DLD1 (cell line): Measurements from ENCODE around the gene INTS13.
"Not testable (repeated sequence)": the region's sequence is repeated elsewhere in the genome, so short reads cannot be mapped to it uniquely, and the experiment has no call there.

Experiments used
- in situ Hi-C: cut with HindIII; loops from 2 replicates; pipeline ENCODE4 v1.10.0; 2017; ENCODE audit warnings: low sequenced_read_pairs

INTS13 gene

DNA sequence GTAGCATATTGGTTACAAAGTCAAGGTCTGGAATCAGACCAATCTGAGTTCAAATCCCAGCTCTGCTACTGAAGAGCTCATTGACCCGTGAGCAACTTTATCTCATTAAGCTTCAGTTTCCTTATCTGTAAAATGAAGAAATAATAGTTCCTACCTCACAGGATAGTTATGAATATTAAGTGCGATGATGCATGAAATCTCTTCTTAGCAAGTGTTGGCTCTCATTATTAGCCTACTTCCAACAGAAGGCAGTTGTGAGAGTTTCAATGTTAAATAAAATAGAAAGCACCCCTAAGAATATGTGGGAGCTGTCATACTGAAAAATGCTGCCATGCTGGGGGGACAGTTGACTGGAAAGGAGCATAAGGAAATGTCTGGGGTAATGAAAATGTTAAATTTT, 65.8 kb downstream of the INTS13 start:
- in situ Hi-C loops, result no loop called here

DNA sequence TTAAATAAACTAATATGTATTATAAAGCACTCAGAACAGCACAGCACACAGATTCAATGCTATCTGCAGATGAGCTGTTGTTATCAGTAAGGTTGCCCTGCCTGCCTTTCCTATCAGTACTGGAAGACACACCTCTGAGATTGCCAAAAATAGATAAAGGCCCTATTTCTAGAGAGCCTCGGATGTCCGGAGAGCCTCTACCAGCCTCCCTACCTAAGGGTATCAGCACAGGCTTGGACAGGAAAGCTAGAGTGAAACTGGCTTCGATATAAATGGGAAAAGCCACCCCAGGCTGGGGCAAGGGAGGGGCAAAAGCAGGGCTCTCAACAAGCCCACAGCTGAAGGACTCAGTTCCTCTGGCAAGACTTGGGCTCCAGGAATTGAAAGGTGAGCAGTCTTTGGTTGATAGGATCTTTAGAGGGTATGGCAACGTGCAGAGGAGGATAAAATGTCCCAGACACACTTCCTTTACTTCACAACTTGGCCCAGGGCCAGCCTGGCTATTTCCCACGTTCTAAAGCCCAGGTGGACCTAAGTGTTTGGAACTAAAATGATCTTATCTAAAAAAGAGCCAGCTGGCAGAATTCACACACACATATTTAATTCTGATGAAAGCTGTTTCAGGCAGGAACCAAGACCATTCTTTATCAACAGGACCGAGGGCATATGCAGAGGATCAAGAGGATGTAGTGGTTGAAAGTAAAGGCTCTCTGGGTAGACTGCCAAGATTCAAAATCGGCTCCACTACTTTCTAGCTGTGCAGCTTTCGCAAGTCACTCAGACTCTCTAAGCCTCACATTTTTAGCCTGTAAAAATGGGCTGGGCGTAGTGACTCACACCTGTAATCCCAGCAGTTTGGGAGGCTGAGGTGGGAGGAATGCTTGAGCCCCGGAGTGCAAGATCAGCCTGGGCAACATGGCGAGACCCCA, 67.0 kb downstream of the INTS13 start:
- in situ Hi-C loops, result no loop called here

DNA sequence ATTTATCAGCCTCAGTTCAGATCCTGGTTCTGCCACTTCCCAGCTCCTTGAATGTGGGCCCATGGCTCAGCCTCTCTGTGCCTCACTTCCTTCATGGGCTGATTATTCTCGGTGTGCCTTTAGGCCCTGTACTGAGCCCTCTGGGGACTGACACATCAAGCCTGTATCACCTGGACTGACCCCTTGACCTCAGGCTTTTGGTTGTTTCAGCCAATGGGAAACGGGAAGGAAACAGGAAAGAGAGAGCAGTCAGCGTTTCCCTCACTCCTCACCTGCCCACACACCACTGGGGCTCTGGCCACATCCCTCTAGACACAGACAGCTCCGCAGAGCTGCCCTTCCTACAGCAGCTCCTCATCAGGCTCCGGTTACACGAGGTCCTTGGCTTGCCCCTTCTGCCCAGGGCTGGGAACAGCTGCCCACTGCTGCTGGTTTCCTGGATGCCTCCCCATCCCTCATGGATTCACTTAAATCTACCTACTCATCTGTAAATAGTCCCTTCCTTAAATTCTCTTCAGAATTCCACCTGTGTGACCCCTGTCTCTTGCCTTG, 67.8 kb downstream of the INTS13 start:
- in situ Hi-C loops, result no loop called here

DNA sequence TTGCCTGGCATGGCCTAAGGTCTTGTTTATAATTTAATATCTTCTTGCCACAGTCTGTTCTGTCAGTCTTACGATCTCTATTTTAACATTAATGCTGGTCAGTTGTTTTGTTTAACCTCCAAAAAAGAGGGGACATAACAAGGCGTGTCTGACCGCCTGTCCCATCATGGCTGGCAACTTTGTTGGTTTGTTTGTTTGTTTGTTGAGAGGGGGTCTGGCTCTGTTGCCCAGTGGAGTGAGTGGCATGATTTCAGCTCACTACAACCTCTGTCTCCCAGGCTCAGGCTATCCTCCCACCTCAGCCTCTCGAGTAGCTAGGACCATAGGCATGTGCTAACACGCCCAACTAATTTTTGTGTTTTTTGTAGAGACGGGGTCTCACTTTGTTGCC, 68.7 kb downstream of the INTS13 start:
- in situ Hi-C loops, result no loop called here

DNA sequence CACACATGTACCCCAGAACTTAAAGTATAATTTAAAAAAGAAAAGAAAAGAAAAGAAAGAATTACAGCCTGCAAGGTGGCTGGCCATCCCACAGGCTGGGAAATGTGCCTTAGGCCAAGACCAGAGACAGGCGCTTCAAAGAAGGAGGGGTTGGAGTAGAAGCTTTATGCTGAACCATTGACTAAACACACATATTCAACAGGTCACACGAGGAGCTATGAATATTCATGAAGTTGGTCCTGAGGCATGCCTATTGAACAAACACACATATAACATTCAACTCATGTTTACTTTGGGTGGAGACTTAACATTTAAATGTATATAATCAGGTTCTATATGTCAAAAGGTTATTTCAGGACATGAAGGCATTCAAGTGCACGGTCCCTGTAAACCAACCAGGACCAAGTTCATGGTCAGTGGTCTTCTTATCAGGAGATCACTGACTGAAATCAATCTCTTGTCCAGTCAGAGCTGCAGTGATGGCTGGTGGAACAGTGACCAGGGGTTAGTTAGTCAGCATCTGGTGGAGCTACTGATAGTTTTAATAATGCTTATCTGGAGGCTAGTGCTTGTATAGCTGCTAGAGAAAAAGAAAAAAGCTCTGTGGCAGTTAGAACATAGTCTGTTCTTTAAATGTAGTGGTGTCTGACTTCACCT, 69.2 kb downstream of the INTS13 start:
- in situ Hi-C loops, result no loop called here

DNA sequence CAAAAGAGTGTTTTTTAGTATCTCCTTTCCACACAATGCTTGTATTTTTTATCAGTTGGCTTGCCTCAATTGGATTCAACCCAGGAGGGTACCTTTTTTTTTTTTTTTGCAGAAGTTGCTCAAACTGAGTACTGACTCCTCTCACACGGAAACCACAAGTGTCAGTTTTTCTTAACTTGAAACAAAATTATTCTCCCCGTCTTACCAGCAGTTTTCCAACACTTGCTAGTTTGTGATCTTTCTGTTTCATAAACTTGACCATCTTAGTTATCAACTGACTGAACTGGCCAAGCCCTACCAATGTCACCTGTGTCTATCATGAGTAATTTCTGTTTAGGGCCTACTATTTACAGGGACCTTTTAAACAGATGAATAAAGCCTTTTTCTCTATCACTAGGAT, 70.7 kb downstream of the INTS13 start:
- in situ Hi-C loops, result no loop called here

DNA sequence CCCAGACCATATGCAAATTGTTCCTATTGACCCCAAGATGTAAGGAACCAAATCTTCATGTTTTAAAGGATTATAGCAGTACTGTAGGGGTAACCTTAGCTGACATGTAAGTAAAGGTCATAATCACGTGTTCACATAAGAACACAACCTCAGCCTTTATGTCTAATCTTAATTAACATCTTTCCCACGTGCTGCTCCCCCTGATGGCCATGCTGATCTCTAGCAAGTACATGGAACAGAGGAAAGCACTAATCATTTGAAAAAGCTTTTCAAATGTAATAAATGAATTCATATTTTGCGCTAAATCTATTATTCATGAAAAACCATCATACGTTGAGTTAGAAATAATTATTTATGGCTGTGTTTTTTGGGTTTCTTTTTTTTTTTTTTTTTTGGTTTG, 74.3 kb downstream of the INTS13 start:
- in situ Hi-C loops, result no loop called here

DNA sequence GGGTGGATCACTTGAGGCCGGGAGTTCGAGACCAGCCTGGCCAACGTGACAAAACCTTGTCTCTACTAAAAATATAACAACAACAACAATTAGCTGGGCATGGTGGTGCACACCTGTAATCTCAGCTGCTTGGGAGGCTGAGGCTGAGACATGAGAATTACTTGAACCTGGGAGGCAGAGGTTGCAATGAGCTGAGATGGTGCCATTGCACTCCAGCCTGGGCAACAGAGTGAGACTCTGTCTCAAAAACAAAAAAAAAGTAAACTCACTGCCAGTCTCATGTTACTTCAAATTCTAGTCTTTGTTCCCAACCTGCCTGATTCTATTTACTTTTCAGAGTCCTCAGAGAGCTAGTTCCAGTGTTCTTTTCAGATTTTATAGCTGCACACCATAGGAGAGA, 75.0 kb downstream of the INTS13 start:
- in situ Hi-C loops, result not testable (repeated sequence)

DNA sequence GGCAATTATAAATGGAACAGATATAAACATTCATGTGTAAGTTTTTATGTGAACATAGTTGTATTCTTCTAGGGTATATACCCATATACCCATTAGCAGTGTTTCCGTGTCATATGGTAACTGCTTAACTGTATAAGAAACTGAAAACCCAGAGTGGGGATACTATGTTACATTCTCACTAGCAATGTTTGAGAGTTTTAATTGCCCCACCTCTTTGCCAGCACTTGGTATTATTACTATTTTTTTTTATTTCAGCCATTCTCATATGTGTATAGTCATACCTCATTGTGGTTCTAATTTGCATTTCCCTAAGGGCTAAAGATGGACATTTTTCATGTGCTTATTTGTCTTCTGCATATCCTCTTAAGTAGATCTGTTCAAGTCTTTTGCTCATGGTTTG, 76.1 kb downstream of the INTS13 start:
- in situ Hi-C loops, result no loop called here

DNA sequence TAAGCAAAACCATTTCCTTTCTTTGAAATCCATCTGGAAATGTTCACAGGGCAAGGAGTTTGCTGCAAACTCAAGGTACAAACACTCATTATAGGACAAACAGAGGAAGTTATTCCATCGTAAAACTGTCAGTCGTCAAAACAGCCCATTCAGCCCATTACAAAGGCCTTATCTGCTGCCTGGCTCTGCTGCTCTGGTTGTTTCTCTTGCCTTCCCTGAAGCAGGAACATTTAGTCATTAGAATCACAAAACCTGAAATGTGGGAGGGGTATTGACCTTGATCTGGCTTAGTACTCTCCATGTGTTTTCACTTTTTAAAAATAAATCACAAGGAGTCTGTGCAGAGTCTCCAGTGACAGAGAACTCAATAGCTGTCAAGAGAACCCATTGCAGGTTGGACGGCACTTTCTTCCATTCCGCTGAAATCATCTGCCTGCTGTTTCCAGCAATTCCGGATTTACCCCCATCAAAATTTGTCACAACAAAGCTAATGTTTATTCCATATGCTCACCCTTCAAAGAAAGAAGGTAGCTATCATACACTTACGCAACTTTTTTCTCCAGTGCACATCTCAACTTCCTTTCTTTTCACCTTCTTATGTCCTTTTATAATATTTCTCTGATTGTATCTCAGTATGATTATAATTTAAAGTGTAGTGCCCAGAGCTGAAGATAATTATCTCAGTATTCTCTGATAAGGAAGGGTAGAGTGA, 80.2 kb downstream of the INTS13 start:
- in situ Hi-C loops, result no loop called here

DNA sequence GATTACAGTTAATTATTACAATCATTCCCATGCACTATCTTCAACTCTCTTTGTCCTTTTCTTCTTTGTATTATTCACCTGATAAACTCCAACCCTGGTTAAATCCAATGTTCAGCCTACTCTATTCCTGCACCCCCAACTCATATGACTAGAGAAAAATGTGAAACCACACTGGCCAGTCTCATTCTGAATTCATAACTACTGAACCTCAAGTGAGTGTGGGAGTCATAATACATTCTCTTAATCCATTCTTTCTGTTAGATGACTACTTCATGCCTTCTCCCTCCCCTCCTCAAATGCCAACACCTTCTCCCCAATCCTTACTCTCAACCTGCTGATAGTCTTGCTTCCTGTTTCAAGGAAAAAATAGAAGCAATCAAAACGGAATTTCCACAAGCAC, 82.4 kb downstream of the INTS13 start:
- in situ Hi-C loops, result no loop called here
